ENCODE data around the gene RALGPS1.

DNA sequence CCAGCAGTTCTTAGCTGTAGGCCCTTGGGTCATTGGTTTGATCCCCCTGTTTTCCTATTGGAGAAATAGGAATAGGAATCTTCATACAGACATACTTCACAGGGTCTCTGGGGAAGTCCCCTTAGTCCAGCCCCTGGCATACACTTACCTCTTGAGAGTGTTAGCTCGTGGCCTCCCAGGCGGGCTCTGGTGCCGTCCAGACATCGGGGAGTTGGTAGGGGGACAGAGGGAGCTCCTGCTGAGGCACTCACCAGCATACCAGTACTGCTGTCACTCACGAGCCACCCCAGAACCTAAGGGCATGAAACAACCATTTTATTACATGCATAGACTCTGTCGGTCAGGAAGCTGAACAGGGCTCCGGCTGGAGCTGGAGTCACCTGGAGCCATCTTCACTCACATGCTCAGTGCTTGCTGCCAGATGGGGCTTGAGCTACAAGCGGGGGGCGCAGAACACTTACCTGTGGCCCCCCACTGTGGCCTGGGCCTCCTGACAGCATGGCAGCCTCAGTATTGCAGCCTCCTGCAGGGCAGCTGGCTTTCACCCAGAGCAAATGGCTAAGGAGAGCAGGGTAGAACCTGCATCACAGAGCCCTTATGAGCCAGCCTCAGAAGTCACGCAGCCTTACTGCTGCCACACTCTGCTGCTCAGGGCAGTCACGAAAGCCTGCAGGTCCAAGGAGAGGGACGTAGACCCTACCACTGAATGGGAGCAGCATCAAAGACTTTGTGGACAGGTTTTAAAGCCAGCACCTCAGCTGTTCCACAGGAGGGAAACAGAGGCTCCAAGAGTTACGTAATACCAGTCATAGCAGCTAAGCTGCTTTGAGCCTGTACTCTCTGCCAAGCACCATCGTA lies 266.1 kb downstream of the RALGPS1 start:
- no peak for TF ChIP-seq GATA2 (IDR thresholded peaks at IDR 0.05; ENCODE audit: low read depth, low read length)
- no peak for TF ChIP-seq GATA3 (IDR thresholded peaks at IDR 0.05; ENCODE audit: low read depth, low read length)

Data from SH-SY5Y (cell line).